SK-N-SH (cell line): ENCODE results near the gene FAM81A. TPM values are rescaled to one million over a fixed set of nuclear protein-coding genes. Genes with fewer than 3 reads are reported as not detected.

Experiments
- CTCF ChIA-PET: fragments of 300-600, 350-600 bp; formaldehyde crosslinking; extraction: SDS; loops from one replicate; lab custom pipeline; 2021; lab: Yijun Ruan, JAX
- POLR2A ChIA-PET: fragments of 350-600 bp; sonication (Branson Sonifier 250); formaldehyde crosslinking; extraction: SDS; loops from one replicate; lab custom pipeline; 2020; ENCODE audit warnings: antibody characterized with exemption, inconsistent platforms; lab: Yijun Ruan, JAX
- DNase-seq: peaks from one replicate; pipeline ENCODE4 v3.0.0; 2012
- H2AFZ ChIP-seq: fragments of 200-600 bp; sonication (generic); 2 replicates; pipeline ENCODE4 v1.8.1; 2016; ENCODE audit warnings: antibody characterized with exemption, mild to moderate bottlenecking, low read depth
- H3F3A ChIP-seq: fragments of 200-600 bp; sonication (generic); replicated peaks from 2 replicates; pipeline ENCODE3; 2016; ENCODE audit warnings: antibody characterized with exemption, mild to moderate bottlenecking; ENCODE audit not compliant: insufficient read depth
- H3K27ac ChIP-seq, 2 experiments: fragments of 200-500 bp in 1 of 2; fragments of 200-600 bp in 1 of 2; sonication (Bioruptor generic) in 1 of 2; sonication (generic), shearing (Covaris generic) in 1 of 2; 2 replicates each; pipeline versions ENCODE4 v1.5.1 to v1.6.1; 2014 to 2016; ENCODE audit warnings: low read depth in 2 of 2, inconsistent platforms in 1 of 2, low read length in 1 of 2, mild to moderate bottlenecking in 1 of 2, mixed read lengths in 1 of 2
- H3K27me3 ChIP-seq: fragments of 200-600 bp; sonication (generic), shearing (Covaris generic); 2 replicates; pipeline ENCODE4 v1.6.1; 2016; ENCODE audit warnings: mixed run types; ENCODE audit not compliant: insufficient read depth
- H3K36me3 ChIP-seq, 2 experiments: fragments of 200-500 bp in 1 of 2; fragments of 200-600 bp in 1 of 2; sonication (Bioruptor generic) in 1 of 2; sonication (generic) in 1 of 2; replicated peaks in 1 of 2; 2 replicates each; pipeline versions ENCODE3 to v1.5.1; 2014 to 2016; ENCODE audit warnings: low read length in 1 of 2, mild to moderate bottlenecking in 1 of 2; ENCODE audit not compliant: insufficient read depth in 2 of 2, control insufficient read depth in 1 of 2
- H3K4me1 ChIP-seq, 2 experiments: fragments of 200-500 bp in 1 of 2; fragments of 200-600 bp in 1 of 2; sonication (Bioruptor generic) in 1 of 2; sonication (generic), shearing (Covaris generic) in 1 of 2; 2 replicates each; pipeline versions ENCODE4 v1.5.1 to v1.6.1; 2014 to 2016; ENCODE audit warnings: low read depth in 1 of 2, low read length in 1 of 2, mixed run types in 1 of 2; ENCODE audit not compliant: insufficient read depth in 2 of 2, control insufficient read depth in 1 of 2
- H3K4me2 ChIP-seq: fragments of 200-600 bp; sonication (generic), shearing (Covaris generic); 2 replicates; pipeline ENCODE4 v1.6.1; 2017; ENCODE audit warnings: mixed run types
- H3K4me3 ChIP-seq, 2 experiments: fragments of 200-500 bp in 1 of 2; fragments of 200-600 bp in 1 of 2; sonication (Bioruptor generic) in 1 of 2; sonication (generic), shearing (Covaris generic) in 1 of 2; 2 replicates each; pipeline versions ENCODE4 v1.5.1 to v1.8.1; 2014 to 2016; ENCODE audit warnings: low read depth in 2 of 2, inconsistent platforms in 1 of 2, low read length in 1 of 2, mild to moderate bottlenecking in 1 of 2, mixed read lengths in 1 of 2, moderate library complexity in 1 of 2
- H3K79me2 ChIP-seq: fragments of 200-600 bp; sonication (generic); 2 replicates; pipeline ENCODE4 v1.8.1; 2017; ENCODE audit warnings: mild to moderate bottlenecking; ENCODE audit not compliant: insufficient read depth
- H3K9ac ChIP-seq: fragments of 200-600 bp; sonication (generic); 2 replicates; pipeline ENCODE4 v1.6.1; 2017; ENCODE audit warnings: mixed run types
- H3K9me2 ChIP-seq: fragments of 200-600 bp; sonication (generic); 2 replicates; pipeline ENCODE4 v1.6.1; 2017; ENCODE audit warnings: mixed run types
- H3K9me3 ChIP-seq: fragments of 200-600 bp; sonication (generic); 2 replicates; pipeline ENCODE4 v1.6.1; 2017; ENCODE audit warnings: mixed run types, mild to moderate bottlenecking, moderate library complexity
- H4K20me1 ChIP-seq: fragments of 200-600 bp; sonication (generic); 2 replicates; pipeline ENCODE4 v1.6.1; 2017; ENCODE audit warnings: mild to moderate bottlenecking, mixed run types; ENCODE audit not compliant: insufficient read depth
- FOSL2 ChIP-seq: IDR thresholded peaks from 2 replicates; pipeline ENCODE4 v1.4.0; 2012; ENCODE audit warnings: low read depth, mild to moderate bottlenecking, moderate library complexity, borderline replicate concordance
- POLR2AphosphoS5 ChIP-seq: IDR thresholded peaks from 2 replicates; pipeline ENCODE4 v1.6.1; 2012; ENCODE audit warnings: low read depth, low read length
- RAD21 ChIP-seq: IDR thresholded peaks from 2 replicates; pipeline ENCODE4 v1.6.1; 2012; ENCODE audit warnings: mild to moderate bottlenecking, low read length
- RXRA ChIP-seq: IDR thresholded peaks from 2 replicates; pipeline ENCODE4 v1.4.0; 2012; ENCODE audit warnings: low read depth, mild to moderate bottlenecking, borderline replicate concordance
- TCF12 ChIP-seq: IDR thresholded peaks from 2 replicates; pipeline ENCODE4 v1.4.0; 2012
- TEAD4 ChIP-seq: IDR thresholded peaks from 2 replicates; pipeline ENCODE4 v1.4.0; 2012; ENCODE audit warnings: mild to moderate bottlenecking, borderline replicate concordance; ENCODE audit not compliant: insufficient read depth
- YY1 ChIP-seq: IDR thresholded peaks from 2 replicates; pipeline ENCODE4 v1.4.0; 2012; ENCODE audit warnings: low read depth, mild to moderate bottlenecking
- ZBTB33 ChIP-seq: IDR thresholded peaks from 2 replicates; pipeline ENCODE4 v1.4.0; 2012; ENCODE audit warnings: low read depth, borderline replicate concordance
- whole genome bisulfite sequencing: methylation state at CpG from one replicate; pipeline ENCODE4 v1.1.6; 2017; ENCODE audit warnings: low lambda C conversion rate; 5-methylcytosine and 5-hydroxymethylcytosine counted together
- polyA plus RNA-seq, 3 experiments: library from polyadenylated mRNA; depleted of rRNA; stranded (reverse); fragments of >200 nt; gene quantifications; 2 replicates each; pipeline ENCODE4 v1.2.3, GENCODE V29; 2012
- small RNA-seq, 7 experiments: library from RNA; depleted of rRNA; stranded (forward); fragments of <200 nt; gene quantifications; one replicate each; pipeline ENCODE3, GENCODE V24; 2012

FAM81A gene
- polyA plus RNA-seq, 1 of the 3 experiments (the other 2 are of a cell fraction) = 1.1 TPM

GRCh38 chr15:59571606-59572005 is 133.6 kb downstream of the FAM81A start:
- Histone ChIP-seq H3K4me1 (no peaks in the 10 kb centered on the region), H3K9me2 (no peaks in the 10 kb centered on the region), H3K36me3 (no peaks in the 10 kb centered on the region), H3K79me2 (no peaks in the 10 kb centered on the region), H4K20me1 (no peaks in the 10 kb centered on the region), H3K27me3 (no peaks in the 10 kb centered on the region), H2AFZ (no peak overlapping the region), H3K9me3 (no peaks in the 10 kb centered on the region), H3K4me3 (no peak overlapping the region), H3F3A (no peaks in the 10 kb centered on the region), H3K9ac (no peak overlapping the region), H3K27ac (no peak overlapping the region), H3K4me2 (no peak overlapping the region)
- 92% methylated on average over 6 of the region's 6 CpGs for WGBS
- CTCF ChIA-PET = interaction anchor here (2.1 kb wide), 1 partner anchor 39 kb away, joined by 6 read pairs; no protein-coding TSS in a partner anchor
- POLR2A ChIA-PET = no interaction called here
- DNase-seq = no peak
- TF ChIP-seq ZBTB33 = no peak
- TF ChIP-seq TCF12 = no peak
- no peak for TF ChIP-seq TEAD4
- no peak for TF ChIP-seq RAD21
- TF ChIP-seq POLR2AphosphoS5 = no peak
- no peak for TF ChIP-seq FOSL2
- TF ChIP-seq RXRA = no peak
- TF ChIP-seq YY1 = no peak

Small RNA genes within 50 kb of the gene (small RNA-seq; reads per million reads assigned to genes)
- gene RF00019 = 0 reads per million in 7 experiments

Other genes starting within 250 kb of the FAM81A start
- not detected in 2 replicates for gene LDHAL6B, start 231.3 kb upstream of the FAM81A start, polyA plus RNA-seq (2012; rRNA removed)
- 9.7 and 16.4 TPM in 2 replicates for gene MYO1E, start 65.3 kb upstream of the FAM81A start, polyA plus RNA-seq (2012; rRNA removed)
- 0.08 TPM in 1 of 2 replicates, not detected in the other for gene GCNT3, start 173.6 kb downstream of the FAM81A start, polyA plus RNA-seq (2012; rRNA removed)
- 47.5 and 77.4 TPM in 2 replicates for gene GTF2A2, start 219.3 kb downstream of the FAM81A start, polyA plus RNA-seq (2012; rRNA removed)